Fibroblast of pulmonary artery (primary cell): Measurements from ENCODE around the gene RCN1.

ENCODE experiments used
- DNase-seq: peaks from one replicate; pipeline ENCODE4 v3.0.0-alpha.2; 2010; ENCODE audit warnings: low read depth
- H3K4me3 ChIP-seq: replicated peaks from 2 replicates; pipeline ENCODE4 v1.5.1; 2011; ENCODE audit warnings: low read depth, mild to moderate bottlenecking, control low read depth, low read length, moderate library complexity
- CTCF ChIP-seq: IDR thresholded peaks from 2 replicates; pipeline ENCODE4 v1.5.1; 2011; ENCODE audit warnings: mild to moderate bottlenecking, control low read depth, low read length, inconsistent platforms; ENCODE audit errors: missing control alignments

The RCN1 gene

DNA sequence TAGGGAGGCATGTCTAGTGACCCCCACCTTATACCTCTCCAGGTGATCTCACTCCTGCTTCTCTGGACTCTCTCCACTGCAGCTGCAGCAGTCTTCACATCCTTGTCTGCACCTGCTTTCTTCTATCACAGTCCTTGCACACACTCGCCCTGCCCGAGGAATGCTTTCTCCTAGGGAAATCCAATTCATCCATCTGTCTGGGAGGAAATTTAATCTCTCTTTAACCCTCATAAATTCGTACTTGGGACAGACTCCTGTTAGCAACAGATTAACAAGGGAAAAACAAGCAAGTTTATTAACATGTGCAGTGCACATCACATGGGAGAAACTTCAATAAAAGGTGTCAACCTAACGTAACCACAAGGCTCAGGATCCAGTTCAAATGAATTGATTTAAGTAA is 11.3 kb upstream of the RCN1 start:
- DNase-seq, result no peak
- no peak overlapping the region for H3K4me3 ChIP-seq
- no peak for TF ChIP-seq CTCF

DNA sequence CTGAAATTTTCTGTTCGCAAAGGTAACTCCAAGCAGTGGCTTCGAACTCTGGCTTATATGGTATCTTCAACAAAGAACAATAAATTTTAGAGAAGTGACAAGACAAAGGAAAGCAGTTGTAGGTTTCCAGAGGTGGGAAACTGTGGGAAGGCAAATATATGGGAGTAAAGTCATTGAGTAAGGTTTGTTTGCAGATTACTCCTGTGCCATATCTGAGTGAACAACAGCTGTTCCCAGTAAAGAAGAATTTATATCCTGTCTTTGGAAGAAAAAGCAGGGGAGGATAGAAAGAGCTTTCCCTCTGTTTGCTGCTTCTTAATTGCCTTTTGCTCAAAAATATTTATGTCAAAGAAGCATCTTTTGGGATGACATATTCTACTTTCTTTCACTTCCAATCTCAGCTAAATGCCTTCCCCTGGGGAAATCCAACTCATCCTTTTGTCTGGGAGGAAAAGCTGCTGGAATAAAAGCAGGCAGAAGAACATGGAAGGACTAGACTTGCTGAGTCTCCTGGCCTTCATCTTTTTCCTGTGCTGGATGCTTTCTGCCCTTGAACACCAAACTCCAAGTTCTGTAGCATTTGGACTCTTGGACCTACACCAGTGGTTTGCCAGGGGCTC is 10.4 kb upstream of the RCN1 start:
- DNase-seq, result no peak
- H3K4me3 ChIP-seq, result no peak overlapping the region
- no peak for TF ChIP-seq CTCF

GRCh38 chr11:32081129-32081641 is 9.7 kb upstream of the RCN1 start:
- no peak overlapping the region for H3K4me3 ChIP-seq
- peak; percentile 61 for DNase-seq
- no peak for TF ChIP-seq CTCF

DNA sequence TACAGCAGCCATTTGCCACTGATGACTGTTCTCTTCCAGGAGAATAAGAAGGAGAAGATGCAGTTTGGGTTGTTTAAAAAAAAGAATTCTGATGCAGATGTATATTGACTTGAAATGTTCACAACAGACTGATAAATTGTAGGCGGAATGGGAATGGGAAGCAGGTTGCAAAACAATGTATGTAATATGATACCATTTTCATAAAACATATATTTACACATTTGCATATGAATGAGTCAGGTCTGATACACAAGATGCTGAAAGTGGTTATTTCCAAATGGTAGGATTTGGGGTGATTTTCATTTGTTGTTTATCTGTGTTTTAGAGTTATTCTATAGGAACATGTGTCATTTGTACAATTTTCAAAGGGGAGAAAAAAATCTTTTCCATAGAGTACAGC is 9.0 kb upstream of the RCN1 start:
- no peak overlapping the region for H3K4me3 ChIP-seq
- DNase-seq, result no peak
- TF ChIP-seq CTCF, result no peak

DNA sequence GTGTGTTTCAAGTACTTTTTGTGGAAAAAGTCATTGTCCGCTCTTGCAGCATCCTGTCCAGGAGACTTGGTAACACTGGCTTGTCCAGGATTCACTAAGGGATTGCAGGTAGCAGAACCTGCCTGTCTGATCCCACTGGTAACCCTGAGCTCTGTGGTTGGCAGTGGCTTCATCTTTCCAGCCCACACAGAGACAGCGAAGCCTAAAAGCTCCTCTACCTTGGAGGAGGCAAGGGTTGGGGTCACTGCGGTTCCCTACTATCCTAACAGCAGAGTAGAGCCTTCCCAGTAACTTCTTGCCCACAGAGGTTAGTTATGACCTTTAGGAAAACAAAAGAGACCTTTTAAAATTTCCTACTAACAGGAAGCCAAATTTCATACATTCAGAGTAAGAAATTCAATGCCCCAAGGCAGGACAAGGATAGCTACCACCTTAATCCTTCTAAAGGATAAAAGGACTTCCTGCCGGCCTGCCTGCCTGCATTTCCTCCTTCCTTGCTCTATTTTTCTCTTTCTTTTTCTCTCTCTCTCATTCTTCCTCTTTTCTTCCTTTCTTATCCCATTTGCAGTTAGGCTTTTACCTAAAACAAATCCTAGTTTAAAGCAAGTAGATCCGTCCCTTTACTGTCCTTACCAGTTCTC is 8.4 kb upstream of the RCN1 start:
- TF ChIP-seq CTCF, result no peak
- H3K4me3 ChIP-seq, result no peak overlapping the region

GRCh38 chr11:32087597-32087996 is 3.3 kb upstream of the RCN1 start:
- peak overlapping the region; percentile 36 for H3K4me3 ChIP-seq
- TF ChIP-seq CTCF, result no peak
- peak; percentile 87 for DNase-seq

More for the DNA sequence above, 8.4 kb upstream of the RCN1 start:
- DNase-seq, result no peak
